B cell (primary cell): ENCODE results near the gene NGDN. TPM values are rescaled to one million over a fixed set of nuclear protein-coding genes. Genes with fewer than 3 reads are reported as not detected.

ENCODE experiments used
- ATAC-seq: fragments of 200-7000 bp; cut with Tn5 transposase; one replicate; pipeline ENCODE4 v1.10.0; 2021; ENCODE audit warnings: low read depth, mild to moderate bottlenecking, moderate number of reproducible peaks, moderate library complexity
- CTCF ChIA-PET: fragments of 350-600 bp; sonication (Branson Sonifier 250); formaldehyde crosslinking; loops from one replicate; lab custom pipeline; 2021; ENCODE audit warnings: antibody characterized with exemption, inconsistent platforms; lab: Charles Lee
- POLR2A ChIA-PET: fragments of 350-600 bp; sonication (Branson Sonifier 250); formaldehyde crosslinking; loops from one replicate; lab custom pipeline; 2021; ENCODE audit warnings: antibody characterized with exemption; lab: Charles Lee
- DNase-seq: peaks from one replicate; pipeline ENCODE4 v3.0.0; 2013
- H2AFZ ChIP-seq: 2 replicates; pipeline ENCODE4 v1.6.1; 2012; ENCODE audit warnings: mild to moderate bottlenecking, low read depth, low read length; ENCODE audit not compliant: insufficient read depth, poor library complexity, severe bottlenecking
- H3K27ac ChIP-seq, 2 donors: 1 replicate in 1 of 2; 2 replicates in 1 of 2; pipeline ENCODE4 v1.5.1; 2012 to 2013; ENCODE audit warnings: low read length in 2 of 2, mild to moderate bottlenecking in 2 of 2, moderate library complexity in 1 of 2
- H3K27me3 ChIP-seq, 4 experiments: fragments of 200-600 bp in 1 of 4; sonication (generic) in 1 of 4; replicated peaks in 1 of 4; 1 replicate in 2 of 4; 2 replicates in 2 of 4; pipeline versions ENCODE4 v1.6.1 to v1.7.0; 2013 to 2016; ENCODE audit warnings: low read length in 3 of 4, mild to moderate bottlenecking in 2 of 4, mixed read lengths in 1 of 4, moderate library complexity in 1 of 4; ENCODE audit not compliant: insufficient read depth in 4 of 4, control insufficient read depth in 3 of 4; ENCODE audit errors: control extremely low read depth in 1 of 4
- H3K36me3 ChIP-seq, 2 experiments: replicated peaks in 1 of 2; 1 replicate in 1 of 2; 2 replicates in 1 of 2; pipeline versions ENCODE4 v1.6.1 to v1.7.1; 2013; ENCODE audit warnings: low read length in 1 of 2; ENCODE audit not compliant: insufficient read depth in 2 of 2, control insufficient read depth in 1 of 2; ENCODE audit errors: control extremely low read depth in 1 of 2, extremely low read depth in 1 of 2
- H3K4me1 ChIP-seq, 2 donors: fragments of 200-600 bp in 1 of 2; sonication (generic) in 1 of 2; 1 replicate in 1 of 2; 2 replicates in 1 of 2; pipeline versions ENCODE4 v1.5.1 to v1.6.1; 2013 to 2017; ENCODE audit warnings: low read length in 2 of 2; ENCODE audit not compliant: control insufficient read depth in 2 of 2, insufficient read depth in 2 of 2
- H3K4me2 ChIP-seq: replicated peaks from 2 replicates; pipeline ENCODE3; 2012; ENCODE audit warnings: mild to moderate bottlenecking, low read depth, low read length; ENCODE audit not compliant: poor library complexity, severe bottlenecking
- H3K4me3 ChIP-seq, 5 experiments: fragments of 200-600 bp in 1 of 5; sonication (generic) in 1 of 5; 1 replicate in 3 of 5; 2 replicates in 2 of 5; pipeline versions ENCODE4 v1.5.1 to v1.7.0; 2011 to 2016; ENCODE audit warnings: low read length in 4 of 5, mild to moderate bottlenecking in 4 of 5, low read depth in 2 of 5, control low read depth in 1 of 5, moderate library complexity in 1 of 5; ENCODE audit not compliant: insufficient read depth in 1 of 5; ENCODE audit errors: control extremely low read depth in 1 of 5, extremely low read depth in 1 of 5
- H3K79me2 ChIP-seq: fragments of 200-600 bp; sonication (generic); one replicate; pipeline ENCODE4 v1.6.0; 2016; ENCODE audit warnings: low read length; ENCODE audit not compliant: control insufficient read depth, insufficient read depth
- H3K9ac ChIP-seq: fragments of 200-600 bp; sonication (generic); 2 replicates; pipeline ENCODE4 v1.6.1; 2017; ENCODE audit warnings: mild to moderate bottlenecking, low read length, moderate library complexity
- H3K9me3 ChIP-seq, 3 donors: one replicate each; pipeline versions ENCODE4 v1.6.1 to v1.7.1; 2013; ENCODE audit warnings: low read length in 2 of 3; ENCODE audit not compliant: control insufficient read depth in 2 of 3, insufficient read depth in 1 of 3; ENCODE audit errors: control extremely low read depth in 1 of 3
- H4K20me1 ChIP-seq: 2 replicates; pipeline ENCODE4 v1.6.0; 2012; ENCODE audit warnings: mild to moderate bottlenecking, low read length; ENCODE audit not compliant: insufficient read depth, control insufficient read depth, poor library complexity, severe bottlenecking
- H3K27ac Mint-ChIP-seq: one replicate; pipeline ENCODE4 v1.8.0; 2021; ENCODE audit warnings: mixed read lengths
- H3K27me3 Mint-ChIP-seq: one replicate; pipeline ENCODE4 v1.8.0; 2021; ENCODE audit warnings: mixed read lengths
- H3K4me1 Mint-ChIP-seq: one replicate; pipeline ENCODE4 v1.8.0; 2021; ENCODE audit warnings: mixed read lengths
- H3K4me3 Mint-ChIP-seq: one replicate; pipeline ENCODE4 v1.8.0; 2021; ENCODE audit warnings: mixed read lengths
- H3K9me3 Mint-ChIP-seq: one replicate; pipeline ENCODE4 v1.8.0; 2022; ENCODE audit warnings: mixed read lengths; ENCODE audit not compliant: insufficient read depth
- EZH2 ChIP-seq: IDR thresholded peaks from 2 replicates; pipeline ENCODE4 v1.6.1; 2012; ENCODE audit warnings: borderline replicate concordance, low read depth, mild to moderate bottlenecking, moderate library complexity, low read length; ENCODE audit not compliant: insufficient read depth, poor library complexity, severe bottlenecking
- WGBS: methylation state at CpG from one replicate; pipeline ENCODE4 v1.1.5; 2013; ENCODE audit warnings: missing lambda C conversion rate; ENCODE audit not compliant: insufficient coverage; 5-methylcytosine and 5-hydroxymethylcytosine counted together
- intact Hi-C: fragments of 100-400 bp; cut with micrococcal nuclease; formaldehyde crosslinking; loops from one replicate; pipeline ENCODE4 v1.10.0; 2022
- polyA plus RNA-seq: library from polyadenylated mRNA; depleted of rRNA; stranded (reverse); fragments of >200 nt; gene quantifications from 2 replicates; pipeline ENCODE4 v1.2.3, GENCODE V29; 2012
- total RNA-seq, 2 donors: library from RNA; stranded (reverse); fragments of 120-200 nt in 1 of 2; gene quantifications; 1 replicate in 1 of 2; 2 replicates in 1 of 2; pipeline versions ENCODE4 v1.2.3 to v1.2.4, GENCODE V29; 2013 to 2022
- TF ChIP-seq, protein P1 (sequence below): fragments of 200-600 bp; IDR thresholded peaks from one replicate; pipeline ENCODE4 v1.8.0; 2022; ENCODE audit warnings: antibody characterized with exemption, mild to moderate bottlenecking

Gene NGDN
- total and polyA plus RNA-seq, 2 donors (not counting 1 experiment from before 2014, with no cell fraction given), result 66.7 to 81.8 TPM

- 83% methylated on average over 5 of the region's 11 CpGs for WGBS
- no peak for DNase-seq
Observed at GRCh38 chr14:23443411-23443812, 26.1 kb upstream of the NGDN start.

GRCh38 chr14:23443881-23444280 lies 25.6 kb upstream of the NGDN start:
- no peak overlapping the region for H3K4me3 Mint-ChIP-seq
- no peaks in the 10 kb centered on the region for H3K9me3 Mint-ChIP-seq
- H3K27me3 Mint-ChIP-seq, result peaks cover 32% of the 10 kb centered on the region
- H4K20me1 ChIP-seq, result no peaks in the 10 kb centered on the region
- TF ChIP-seq, protein P1, sequence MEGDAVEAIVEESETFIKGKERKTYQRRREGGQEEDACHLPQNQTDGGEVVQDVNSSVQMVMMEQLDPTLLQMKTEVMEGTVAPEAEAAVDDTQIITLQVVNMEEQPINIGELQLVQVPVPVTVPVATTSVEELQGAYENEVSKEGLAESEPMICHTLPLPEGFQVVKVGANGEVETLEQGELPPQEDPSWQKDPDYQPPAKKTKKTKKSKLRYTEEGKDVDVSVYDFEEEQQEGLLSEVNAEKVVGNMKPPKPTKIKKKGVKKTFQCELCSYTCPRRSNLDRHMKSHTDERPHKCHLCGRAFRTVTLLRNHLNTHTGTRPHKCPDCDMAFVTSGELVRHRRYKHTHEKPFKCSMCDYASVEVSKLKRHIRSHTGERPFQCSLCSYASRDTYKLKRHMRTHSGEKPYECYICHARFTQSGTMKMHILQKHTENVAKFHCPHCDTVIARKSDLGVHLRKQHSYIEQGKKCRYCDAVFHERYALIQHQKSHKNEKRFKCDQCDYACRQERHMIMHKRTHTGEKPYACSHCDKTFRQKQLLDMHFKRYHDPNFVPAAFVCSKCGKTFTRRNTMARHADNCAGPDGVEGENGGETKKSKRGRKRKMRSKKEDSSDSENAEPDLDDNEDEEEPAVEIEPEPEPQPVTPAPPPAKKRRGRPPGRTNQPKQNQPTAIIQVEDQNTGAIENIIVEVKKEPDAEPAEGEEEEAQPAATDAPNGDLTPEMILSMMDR, result no peak
- no peak for TF ChIP-seq EZH2
- no peaks in the 10 kb centered on the region for H3K4me1 ChIP-seq
- ATAC-seq (no peak), DNase-seq (no peak)
- no peak overlapping the region for H3K4me3 ChIP-seq
- H3K9me3 ChIP-seq, result no peaks in the 10 kb centered on the region
- no peak overlapping the region for H3K9ac ChIP-seq
- no peaks in the 10 kb centered on the region for H3K36me3 ChIP-seq
- intact Hi-C loops, result no loop called here
- no peak overlapping the region for H3K27ac Mint-ChIP-seq
- ChIA-PET CTCF (interaction anchor here (0.9 kb wide), 1 partner anchor 64 kb away, joined by 3 read pairs; no protein-coding TSS in a partner anchor), POLR2A (no interaction called here)
- no peak overlapping the region for H3K4me2 ChIP-seq
- no peaks in the 10 kb centered on the region for H3K4me1 Mint-ChIP-seq
- H3K27me3 ChIP-seq, result peaks cover 0 to 4% (median 1%) of the 10 kb centered on the region in 4 experiments
- H2AFZ ChIP-seq, result no peak overlapping the region
- no peak overlapping the region for H3K27ac ChIP-seq
- 71% methylated on average over 4 of the region's 6 CpGs for WGBS
- no peaks in the 10 kb centered on the region for H3K79me2 ChIP-seq

More at GRCh38 chr14:23443411-23443812, 26.1 kb upstream of the NGDN start:
- no peak overlapping the region for H3K27ac Mint-ChIP-seq
- H3K27me3 ChIP-seq, result peaks cover 0 to 4% (median 1%) of the 10 kb centered on the region in 4 experiments
- ATAC-seq, result no peak
- H3K4me3 Mint-ChIP-seq, result no peak overlapping the region
- no peak overlapping the region for H3K4me3 ChIP-seq
- intact Hi-C loops, result no loop called here
- ChIA-PET POLR2A (no interaction called here), CTCF (interaction anchor here (0.9 kb wide), 1 partner anchor 64 kb away, joined by 3 read pairs; no protein-coding TSS in a partner anchor)
- no peaks in the 10 kb centered on the region for H3K79me2 ChIP-seq
- no peaks in the 10 kb centered on the region for H3K4me1 ChIP-seq
- H3K36me3 ChIP-seq, result no peaks in the 10 kb centered on the region
- no peaks in the 10 kb centered on the region for H3K9me3 ChIP-seq
- no peak overlapping the region for H3K4me2 ChIP-seq
- H3K27me3 Mint-ChIP-seq, result peaks cover 32% of the 10 kb centered on the region
- H2AFZ ChIP-seq, result no peak overlapping the region
- no peak overlapping the region for H3K27ac ChIP-seq
- TF ChIP-seq EZH2, result no peak
- TF ChIP-seq, protein P1, result no peak
- H3K9ac ChIP-seq, result no peak overlapping the region
- no peaks in the 10 kb centered on the region for H3K4me1 Mint-ChIP-seq
- no peaks in the 10 kb centered on the region for H3K9me3 Mint-ChIP-seq
- no peaks in the 10 kb centered on the region for H4K20me1 ChIP-seq
